NCI-H1105 (cell line): ENCODE measurements around the gene PITX2.

Source experiments
- DNase-seq: peaks from one replicate; lab custom pipeline; 2025; lab: John Stamatoyannopoulos, UW

The PITX2 gene

GRCh38 chr4:110624398-110624780 is 1.5 kb upstream of the PITX2 start:
- no peak for DNase-seq

GRCh38 chr4:110623718-110624397 is 981 bp upstream of the PITX2 start:
- DNase-seq: no peak

GRCh38 chr4:110621839-110622751 is 782 bp downstream of the PITX2 start:
- DNase-seq: no peak

- DNase-seq: no peak
Observed at GRCh38 chr4:110621328-110621812, 1.5 kb downstream of the PITX2 start.

- no peak for DNase-seq
Observed at GRCh38 chr4:110620691-110621327, 2.1 kb downstream of the PITX2 start.

GRCh38 chr4:110620322-110620690 is 2.6 kb downstream of the PITX2 start:
- DNase-seq: no peak

GRCh38 chr4:110619463-110620247 is 3.2 kb downstream of the PITX2 start:
- DNase-seq: no peak

- no peak for DNase-seq
Observed at GRCh38 chr4:110618581-110619462, 4.1 kb downstream of the PITX2 start.

GRCh38 chr4:110617646-110618580 is 5.0 kb downstream of the PITX2 start:
- DNase-seq: no peak

- no peak for DNase-seq
Observed at GRCh38 chr4:110617075-110617640, 5.7 kb downstream of the PITX2 start.

GRCh38 chr4:110616238-110617074 is 6.4 kb downstream of the PITX2 start:
- DNase-seq: no peak

- no peak for DNase-seq
Observed at GRCh38 chr4:110615353-110616237, 7.3 kb downstream of the PITX2 start.

- no peak for DNase-seq
Observed at GRCh38 chr4:110614976-110615352, 7.9 kb downstream of the PITX2 start.

- no peak for DNase-seq
Observed at GRCh38 chr4:110614173-110614963, 8.5 kb downstream of the PITX2 start.

GRCh38 chr4:110613745-110614144 is 9.1 kb downstream of the PITX2 start:
- no peak for DNase-seq

- no peak for DNase-seq
Observed at GRCh38 chr4:110612631-110613269, 10.1 kb downstream of the PITX2 start.
